ENCODE data around the gene E2F4.

The E2F4 gene

DNA sequence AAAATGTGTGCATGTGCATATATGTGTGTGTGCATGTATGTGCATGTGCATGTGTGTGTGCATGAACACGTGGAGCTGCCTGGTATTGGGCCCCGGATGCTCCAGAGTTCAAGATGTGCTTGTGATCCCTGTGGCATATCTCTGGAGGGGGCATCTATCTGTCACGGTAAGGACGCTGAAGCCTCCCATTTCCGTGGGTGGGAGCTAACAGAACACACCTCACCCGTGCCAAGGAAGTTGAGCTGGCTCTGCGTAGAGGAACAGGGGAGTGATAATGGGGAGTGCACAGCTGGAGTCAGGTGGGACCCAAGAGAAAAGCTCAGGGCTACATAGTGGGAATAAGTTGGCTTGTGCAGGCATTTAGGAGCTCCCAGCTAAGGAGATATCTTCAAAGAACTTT, 19.7 kb downstream of the E2F4 start:
- TF ChIP-seq ESRRG (CRISPR knock-in tag; IDR thresholded peaks at IDR 0.05) (no peak), TCF4 (CRISPR knock-in tag; IDR thresholded peaks at IDR 0.05; ENCODE audit: borderline replicate concordance) (no peak), RARB (CRISPR knock-in tag; IDR thresholded peaks at IDR 0.05) (no peak), ZC3H10 (CRISPR knock-in tag; IDR thresholded peaks at IDR 0.05) (no peak), CSDC2 (CRISPR knock-in tag; IDR thresholded peaks at IDR 0.05) (no peak), TOX (CRISPR knock-in tag; IDR thresholded peaks at IDR 0.05; ENCODE audit: borderline replicate concordance) (no peak), PPARA (CRISPR knock-in tag; IDR thresholded peaks at IDR 0.05; ENCODE audit: borderline replicate concordance) (no peak), ISL1 (CRISPR knock-in tag; IDR thresholded peaks at IDR 0.05) (no peak), BACH2 (CRISPR knock-in tag; IDR thresholded peaks at IDR 0.05; ENCODE audit: borderline replicate concordance) (no peak), ARNTL (CRISPR knock-in tag; IDR thresholded peaks at IDR 0.05; ENCODE audit: borderline replicate concordance, low read depth) (no peak), ZFP3 (CRISPR knock-in tag; IDR thresholded peaks at IDR 0.05) (no peak), TSHZ2 (CRISPR knock-in tag; IDR thresholded peaks at IDR 0.05) (no peak), ZNF565 (CRISPR knock-in tag; conservative IDR thresholded peaks at IDR 0.05; ENCODE audit: low read depth) (no peak), ZNF70 (CRISPR knock-in tag; IDR thresholded peaks at IDR 0.05) (no peak), ZNF8 (CRISPR knock-in tag; IDR thresholded peaks at IDR 0.05) (no peak), POU6F1 (CRISPR knock-in tag; IDR thresholded peaks at IDR 0.05; ENCODE audit: borderline replicate concordance, low read depth) (no peak), GLIS3 (CRISPR knock-in tag; IDR thresholded peaks at IDR 0.05) (no peak)
- TF ChIP-seq, protein P1, sequence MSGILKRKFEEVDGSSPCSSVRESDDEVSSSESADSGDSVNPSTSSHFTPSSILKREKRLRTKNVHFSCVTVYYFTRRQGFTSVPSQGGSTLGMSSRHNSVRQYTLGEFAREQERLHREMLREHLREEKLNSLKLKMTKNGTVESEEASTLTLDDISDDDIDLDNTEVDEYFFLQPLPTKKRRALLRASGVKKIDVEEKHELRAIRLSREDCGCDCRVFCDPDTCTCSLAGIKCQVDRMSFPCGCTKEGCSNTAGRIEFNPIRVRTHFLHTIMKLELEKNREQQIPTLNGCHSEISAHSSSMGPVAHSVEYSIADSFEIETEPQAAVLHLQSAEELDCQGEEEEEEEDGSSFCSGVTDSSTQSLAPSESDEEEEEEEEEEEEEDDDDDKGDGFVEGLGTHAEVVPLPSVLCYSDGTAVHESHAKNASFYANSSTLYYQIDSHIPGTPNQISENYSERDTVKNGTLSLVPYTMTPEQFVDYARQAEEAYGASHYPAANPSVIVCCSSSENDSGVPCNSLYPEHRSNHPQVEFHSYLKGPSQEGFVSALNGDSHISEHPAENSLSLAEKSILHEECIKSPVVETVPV (CRISPR knock-in tag; IDR thresholded peaks at IDR 0.05) = no peak
- ATAC-seq = no peak

- ATAC-seq = no peak
- TF ChIP-seq TSHZ2 (CRISPR knock-in tag; IDR thresholded peaks at IDR 0.05) (no peak), GLIS3 (CRISPR knock-in tag; IDR thresholded peaks at IDR 0.05) (no peak), RARB (CRISPR knock-in tag; IDR thresholded peaks at IDR 0.05) (no peak), ARNTL (CRISPR knock-in tag; IDR thresholded peaks at IDR 0.05; ENCODE audit: borderline replicate concordance, low read depth) (no peak), ISL1 (CRISPR knock-in tag; IDR thresholded peaks at IDR 0.05) (no peak), ZFP3 (CRISPR knock-in tag; IDR thresholded peaks at IDR 0.05) (no peak), ZFP30 (CRISPR knock-in tag; IDR thresholded peaks at IDR 0.05) (no peak), ZNF70 (CRISPR knock-in tag; IDR thresholded peaks at IDR 0.05) (no peak), ESRRG (CRISPR knock-in tag; IDR thresholded peaks at IDR 0.05) (no peak), ZC3H10 (CRISPR knock-in tag; IDR thresholded peaks at IDR 0.05) (no peak)
- TF ChIP-seq, protein P2, sequence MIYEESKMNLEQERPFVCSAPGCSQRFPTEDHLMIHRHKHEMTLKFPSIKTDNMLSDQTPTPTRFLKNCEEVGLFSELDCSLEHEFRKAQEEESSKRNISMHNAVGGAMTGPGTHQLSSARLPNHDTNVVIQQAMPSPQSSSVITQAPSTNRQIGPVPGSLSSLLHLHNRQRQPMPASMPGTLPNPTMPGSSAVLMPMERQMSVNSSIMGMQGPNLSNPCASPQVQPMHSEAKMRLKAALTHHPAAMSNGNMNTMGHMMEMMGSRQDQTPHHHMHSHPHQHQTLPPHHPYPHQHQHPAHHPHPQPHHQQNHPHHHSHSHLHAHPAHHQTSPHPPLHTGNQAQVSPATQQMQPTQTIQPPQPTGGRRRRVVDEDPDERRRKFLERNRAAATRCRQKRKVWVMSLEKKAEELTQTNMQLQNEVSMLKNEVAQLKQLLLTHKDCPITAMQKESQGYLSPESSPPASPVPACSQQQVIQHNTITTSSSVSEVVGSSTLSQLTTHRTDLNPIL (CRISPR knock-in tag; IDR thresholded peaks at IDR 0.05; ENCODE audit: low read depth) = no peak
Observed at GRCh38 chr16:67212766-67213165, 20.8 kb downstream of the E2F4 start.

Measured in SK-N-SH treated with all-trans-retinoic acid at 6 μM for 48 hours (cell line).